IMR-90 (cell line): ENCODE measurements around the gene PRKCE. TPM values are rescaled to one million over a fixed set of nuclear protein-coding genes. Genes with fewer than 3 reads are reported as not detected.

Experiments
- ATAC-seq: fragments of 200-7000 bp; cut with Tn5 transposase; 2 replicates; pipeline ENCODE4 v1.9.1; 2020; ENCODE audit warnings: low read depth, mild to moderate bottlenecking, moderate library complexity
- BruUV-seq: library from RNA; stranded (reverse); fragments of 400-500 nt; replicated peaks from 2 replicates; lab custom pipeline; 2021; lab: Mats Ljungman, UMichigan
- CTCF ChIA-PET: fragments of 300-600 bp; formaldehyde crosslinking; extraction: SDS; loops from one replicate; lab custom pipeline; 2021; ENCODE audit warnings: antibody characterized with exemption; lab: Yijun Ruan, JAX
- POLR2A ChIA-PET: fragments of 300-600 bp; sonication (Branson Sonifier 250); formaldehyde crosslinking; loops from one replicate; lab custom pipeline; 2022; ENCODE audit warnings: antibody characterized with exemption; ENCODE audit not compliant: unreplicated experiment; lab: Charles Lee
- DNase-seq: peaks from one replicate; pipeline ENCODE4 v3.0.0; 2013
- H2AFZ ChIP-seq: replicated peaks from 2 replicates; pipeline ENCODE3; 2013; ENCODE audit warnings: low read length, mild to moderate bottlenecking; ENCODE audit not compliant: poor library complexity
- H2AK5ac ChIP-seq: 2 replicates; pipeline ENCODE4 v1.6.1; 2013; ENCODE audit warnings: low read depth, low read length, inconsistent platforms
- H2AK9ac ChIP-seq: replicated peaks from 2 replicates; pipeline ENCODE3; 2013; ENCODE audit warnings: mild to moderate bottlenecking, low read depth, low read length, moderate library complexity; ENCODE audit not compliant: poor library complexity
- H2BK120ac ChIP-seq: 2 replicates; pipeline ENCODE4 v1.6.1; 2013; ENCODE audit warnings: low read depth, low read length, inconsistent platforms
- H2BK15ac ChIP-seq: 3 replicates; pipeline ENCODE4 v1.6.1; 2013; ENCODE audit warnings: low read depth, low read length, inconsistent platforms
- H2BK20ac ChIP-seq: 2 replicates; pipeline ENCODE4 v1.6.1; 2013; ENCODE audit warnings: low read depth, mild to moderate bottlenecking, inconsistent platforms, low read length, moderate library complexity
- H2BK5ac ChIP-seq: 2 replicates; pipeline ENCODE4 v1.6.1; 2013; ENCODE audit warnings: mild to moderate bottlenecking, low read depth, low read length, inconsistent platforms; ENCODE audit not compliant: poor library complexity, severe bottlenecking
- H3K14ac ChIP-seq: replicated peaks from 2 replicates; pipeline ENCODE4 v1.6.1; 2013; ENCODE audit warnings: low read depth, low read length, inconsistent platforms
- H3K18ac ChIP-seq: 2 replicates; pipeline ENCODE4 v1.6.1; 2013; ENCODE audit warnings: low read depth, low read length, control low read depth
- H3K23ac ChIP-seq: 2 replicates; pipeline ENCODE4 v1.6.1; 2013; ENCODE audit warnings: low read depth, low read length, inconsistent platforms
- H3K27ac ChIP-seq: 2 replicates; pipeline ENCODE4 v1.5.1; 2013; ENCODE audit warnings: mild to moderate bottlenecking, control low read depth, low read length; ENCODE audit not compliant: insufficient read depth
- H3K27me3 ChIP-seq: 2 replicates; pipeline ENCODE4 v1.6.1; 2013; ENCODE audit warnings: low read length; ENCODE audit not compliant: control insufficient read depth, insufficient read depth
- H3K36me3 ChIP-seq: 2 replicates; pipeline ENCODE4 v1.6.1; 2013; ENCODE audit warnings: low read length, mixed read lengths; ENCODE audit not compliant: control insufficient read depth, insufficient read depth
- H3K4ac ChIP-seq: 2 replicates; pipeline ENCODE4 v1.6.1; 2013; ENCODE audit warnings: low read depth, low read length, inconsistent platforms
- H3K4me1 ChIP-seq: 2 replicates; pipeline ENCODE4 v1.6.1; 2013; ENCODE audit warnings: low read length, mixed read lengths; ENCODE audit not compliant: control insufficient read depth, insufficient read depth
- H3K4me2 ChIP-seq: 2 replicates; pipeline ENCODE4 v1.6.1; 2013; ENCODE audit warnings: low read depth, mild to moderate bottlenecking, control low read depth, low read length, moderate library complexity
- H3K4me3 ChIP-seq: 2 replicates; pipeline ENCODE4 v1.5.1; 2013; ENCODE audit warnings: low read depth, mild to moderate bottlenecking, control low read depth, low read length, moderate library complexity; ENCODE audit not compliant: insufficient read depth
- H3K56ac ChIP-seq: 2 replicates; pipeline ENCODE4 v1.6.1; 2013; ENCODE audit warnings: low read length, inconsistent platforms; ENCODE audit not compliant: insufficient read depth; ENCODE audit errors: extremely low read depth
- H3K79me1 ChIP-seq, 2 experiments: 2 replicates each; pipeline ENCODE4 v1.6.1; 2013; ENCODE audit warnings: low read length in 2 of 2, inconsistent platforms in 1 of 2, low read depth in 1 of 2
- H3K9ac ChIP-seq: 2 replicates; pipeline ENCODE4 v1.6.1; 2013; ENCODE audit warnings: low read depth, low read length, control low read depth
- H3K9me1 ChIP-seq: 2 replicates; pipeline ENCODE4 v1.6.1; 2013; ENCODE audit warnings: low read length, inconsistent platforms; ENCODE audit not compliant: insufficient read depth
- H3K9me3 ChIP-seq: 2 replicates; pipeline ENCODE4 v1.6.1; 2013; ENCODE audit warnings: low read length; ENCODE audit not compliant: control insufficient read depth, insufficient read depth
- H4K20me1 ChIP-seq: 2 replicates; pipeline ENCODE4 v1.6.1; 2013; ENCODE audit warnings: low read length, inconsistent platforms; ENCODE audit not compliant: insufficient read depth
- H4K5ac ChIP-seq: 2 replicates; pipeline ENCODE4 v1.6.1; 2013; ENCODE audit warnings: mild to moderate bottlenecking, low read depth, low read length, control low read depth
- H4K8ac ChIP-seq, 2 experiments: 2 replicates each; pipeline ENCODE4 v1.6.1; 2013; ENCODE audit warnings: low read depth in 2 of 2, low read length in 2 of 2, control low read depth in 1 of 2, inconsistent platforms in 1 of 2
- H4K91ac ChIP-seq: 2 replicates; pipeline ENCODE4 v1.6.1; 2013; ENCODE audit warnings: low read depth, low read length, inconsistent platforms; ENCODE audit not compliant: insufficient read depth
- BHLHE40 ChIP-seq: fragments of 150-350 bp; IDR thresholded peaks from 2 replicates; pipeline ENCODE4 v1.6.1; 2016; ENCODE audit warnings: mild to moderate bottlenecking, low read depth, low read length
- CEBPB ChIP-seq: IDR thresholded peaks from 2 replicates; pipeline ENCODE4 v1.6.1; 2012; ENCODE audit warnings: low read depth, low read length, improper control_type of control experiment
- CHD1 ChIP-seq: IDR thresholded peaks from 2 replicates; pipeline ENCODE4 v1.6.1; 2012; ENCODE audit warnings: low read depth, low read length, improper control_type of control experiment
- CTCF ChIP-seq: conservative IDR thresholded peaks from 2 replicates; pipeline ENCODE4 v1.5.1; 2012; ENCODE audit warnings: mild to moderate bottlenecking, low read depth, low read length, improper control_type of control experiment
- FOS ChIP-seq: fragments of 150-350 bp; IDR thresholded peaks from 2 replicates; pipeline ENCODE4 v1.6.1; 2016; ENCODE audit warnings: low read depth, low read length
- MAZ ChIP-seq: IDR thresholded peaks from 2 replicates; pipeline ENCODE4 v1.6.1; 2012; ENCODE audit warnings: low read depth, mild to moderate bottlenecking, low read length, improper control_type of control experiment, moderate library complexity, borderline replicate concordance
- MXI1 ChIP-seq: IDR thresholded peaks from 2 replicates; pipeline ENCODE4 v1.6.1; 2012; ENCODE audit warnings: low read depth, mild to moderate bottlenecking, low read length, moderate library complexity, borderline replicate concordance
- RAD21 ChIP-seq: IDR thresholded peaks from 2 replicates; pipeline ENCODE4 v1.6.1; 2012; ENCODE audit warnings: low read length, improper control_type of control experiment
- RFX5 ChIP-seq: IDR thresholded peaks from 2 replicates; pipeline ENCODE4 v1.8.0; 2012; ENCODE audit warnings: low read depth, mild to moderate bottlenecking, low read length, moderate library complexity
- SMC3 ChIP-seq: fragments of 150-350 bp; IDR thresholded peaks from 2 replicates; pipeline ENCODE4 v1.6.1; 2016; ENCODE audit warnings: low read depth, mild to moderate bottlenecking, antibody characterized with exemption, low read length, moderate library complexity
- WGBS, 2 experiments: methylation state at CpG; one replicate each; pipeline versions ENCODE4 v1.1.5 to v1.1.7; 2013; ENCODE audit warnings: missing lambda C conversion rate in 2 of 2; ENCODE audit not compliant: insufficient read length in 1 of 2; ENCODE audit errors: extremely low coverage in 2 of 2; 5-methylcytosine and 5-hydroxymethylcytosine counted together
- dilution Hi-C: fragments of 300-500 bp; cut with HindIII; formaldehyde crosslinking; loops from one replicate; pipeline ENCODE4 v1.14.3; 2018; ENCODE audit warnings: low sequenced_read_pairs; ENCODE audit not compliant: unreplicated experiment
- in situ Hi-C: fragments of 300-500 bp; cut with MboI; formaldehyde crosslinking; loops from 3 replicates; pipeline ENCODE4 v1.14.3; 2019; ENCODE audit warnings: low sequenced_read_pairs, inconsistent platforms, mixed read lengths
- intact Hi-C: fragments of 100-400 bp; cut with micrococcal nuclease; formaldehyde crosslinking; loops from 2 replicates; pipeline ENCODE4 v1.10.0; 2022
- polyA plus RNA-seq, 3 experiments: library from polyadenylated mRNA; depleted of rRNA; stranded (reverse); fragments of >200 nt; gene quantifications; 2 replicates each; pipeline ENCODE4 v1.2.3, GENCODE V29; 2012; ENCODE audit warnings: low replicate concordance in 1 of 3
- total RNA-seq: library from RNA; depleted of rRNA; stranded (reverse); fragments of >200 nt; gene quantifications from 2 replicates; pipeline ENCODE4 v1.2.3, GENCODE V29; 2012

PRKCE gene
- total and polyA plus RNA-seq, 2 of the 4 experiments (the other 2 are of a cell fraction), result 8.1 to 32.4 TPM

DNA sequence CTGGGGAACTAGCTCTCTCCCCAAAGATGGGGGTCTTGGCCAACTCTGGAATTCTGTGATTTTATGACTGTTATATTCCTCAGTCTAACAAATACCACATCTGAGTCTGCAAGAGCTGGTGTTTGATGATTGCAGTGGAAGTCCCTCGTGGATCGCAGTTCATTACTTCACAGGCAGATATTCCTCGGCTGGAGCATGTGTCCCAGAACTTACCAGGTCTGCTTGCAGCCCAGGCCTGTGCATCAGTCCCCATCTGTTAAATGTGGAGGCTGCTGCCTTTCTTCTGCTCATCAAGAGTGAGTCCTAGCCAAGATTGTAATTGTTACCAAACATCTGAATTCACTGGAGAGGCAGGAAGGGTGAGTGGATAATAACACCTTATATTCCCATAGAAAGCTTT is 55.5 kb downstream of the PRKCE start:
- peaks cover 4 to 8% of the 10 kb centered on the region in 2 experiments; a peak in 1 of 4 replicates for H3K79me1 ChIP-seq
- no peak overlapping the region for H2BK15ac ChIP-seq
- no peak overlapping the region for H4K8ac ChIP-seq
- no peak overlapping the region for H3K14ac ChIP-seq
- no peak for DNase-seq
- WGBS, 2 experiments, result 60% methylated on average over 1 of the region's 3 CpGs; no CpG with 5 or more reads in 1 of the 2 experiments
- H2BK5ac ChIP-seq, result no peak overlapping the region
- H4K91ac ChIP-seq, result no peak overlapping the region
- intact Hi-C loops, result no loop called here
- no peak overlapping the region for H2AK5ac ChIP-seq
- BruUV-seq, result no TSS peak
- H3K4me1 ChIP-seq, result no peaks in the 10 kb centered on the region
- H3K23ac ChIP-seq, result no peak overlapping the region
- H3K9ac ChIP-seq, result no peak overlapping the region
- 0 out of 2 replicates have a peak, but pooled peaks cover 5% of the 10 kb centered on the region for H3K9me1 ChIP-seq
- POLR2A ChIA-PET, result no interaction called here
- TF ChIP-seq CEBPB, result no peak
- no peak for TF ChIP-seq RFX5
- TF ChIP-seq MXI1, result no peak
- no peak for TF ChIP-seq RAD21
- TF ChIP-seq CHD1, result no peak
- no peak for TF ChIP-seq BHLHE40
- no peak for TF ChIP-seq SMC3
- no peak for TF ChIP-seq MAZ
- no peak for TF ChIP-seq CTCF
- no peak for TF ChIP-seq FOS
- no peaks in the 10 kb centered on the region for H3K27me3 ChIP-seq
- no peak for ATAC-seq
- CTCF ChIA-PET, result interaction anchor here (0.6 kb wide), 1 partner anchor 18 kb away, joined by 3 read pairs; no protein-coding TSS in a partner anchor
- no peak overlapping the region for H4K5ac ChIP-seq
- no peaks in the 10 kb centered on the region for H3K9me3 ChIP-seq
- no peaks in the 10 kb centered on the region; the same call in 1 of the 2 replicates for H4K20me1 ChIP-seq
- H2AK9ac ChIP-seq, result no peak overlapping the region
- H2BK120ac ChIP-seq, result no peak overlapping the region
- H3K56ac ChIP-seq, result no peak overlapping the region
- dilution Hi-C loops, result no loop called here
- no peak overlapping the region for H3K4me3 ChIP-seq
- in situ Hi-C loops, result no loop called here
- no peak overlapping the region for H2BK20ac ChIP-seq
- no peak overlapping the region for H3K27ac ChIP-seq
- no peaks in the 10 kb centered on the region; the same call in 1 of the 2 replicates for H3K36me3 ChIP-seq
- H3K18ac ChIP-seq, result no peak overlapping the region
- no peak overlapping the region for H3K4ac ChIP-seq
- no peak overlapping the region for H3K4me2 ChIP-seq
- no peak overlapping the region for H2AFZ ChIP-seq
